Limb (tissue), 2 donors: ENCODE data around the gene NDUFAF8.

Source experiments
- DNase-seq, 2 donors: peaks; one replicate each; pipeline ENCODE4 v3.0.0-alpha.2; 2016; ENCODE audit errors: extremely low spot score in 2 of 2

Gene NDUFAF8

GRCh38 chr17:81238490-81238814 is 666 bp upstream of the NDUFAF8 start:
- no peak for DNase-seq

GRCh38 chr17:81239714-81240555 is 817 bp downstream of the NDUFAF8 start:
- DNase-seq: no peak

- no peak for DNase-seq
Measured at GRCh38 chr17:81240761-81241160, 1.6 kb downstream of the NDUFAF8 start.

- no peak for DNase-seq
Measured at GRCh38 chr17:81241203-81241602, 2.1 kb downstream of the NDUFAF8 start.

- DNase-seq: peak in 1 of 2 donors; percentile 77
Measured at GRCh38 chr17:81241648-81242420, 2.7 kb downstream of the NDUFAF8 start.

GRCh38 chr17:81242421-81243332 is 3.6 kb downstream of the NDUFAF8 start:
- DNase-seq: no peak

GRCh38 chr17:81243333-81243664 is 4.2 kb downstream of the NDUFAF8 start:
- DNase-seq: no peak

- DNase-seq: no peak
Measured at GRCh38 chr17:81244358-81245023, 5.4 kb downstream of the NDUFAF8 start.

- DNase-seq: no peak
Measured at GRCh38 chr17:81245024-81245664, 6.0 kb downstream of the NDUFAF8 start.

GRCh38 chr17:81245665-81246342 is 6.7 kb downstream of the NDUFAF8 start:
- no peak for DNase-seq

GRCh38 chr17:81246343-81246670 is 7.2 kb downstream of the NDUFAF8 start:
- DNase-seq: no peak

GRCh38 chr17:81246679-81247338 is 7.7 kb downstream of the NDUFAF8 start:
- no peak for DNase-seq

- DNase-seq: no peak
Measured at GRCh38 chr17:81247339-81247990, 8.3 kb downstream of the NDUFAF8 start.

GRCh38 chr17:81248649-81249048 is 9.5 kb downstream of the NDUFAF8 start:
- DNase-seq: no peak

GRCh38 chr17:81249223-81250040 is 10.3 kb downstream of the NDUFAF8 start:
- no peak for DNase-seq

GRCh38 chr17:81250286-81251093 is 11.4 kb downstream of the NDUFAF8 start:
- no peak for DNase-seq

GRCh38 chr17:81251094-81251708 is 12.1 kb downstream of the NDUFAF8 start:
- DNase-seq: peak in 1 of 2 donors; percentile 65
